SK-N-SH treated with all-trans-retinoic acid at 6 μM for 48 hours (cell line): ENCODE measurements around the gene ZNF557.

Experiments used
- ATAC-seq: fragments of 200-7000 bp; cut with Tn5 transposase; 3 replicates; pipeline ENCODE4 v1.9.1; 2020; ENCODE audit warnings: mild to moderate bottlenecking, moderate library complexity
- ARNTL ChIP-seq: fragments of 450-650 bp; formaldehyde crosslinking; IDR thresholded peaks from 2 replicates; pipeline ENCODE4 v1.5.0; 2020; ENCODE audit warnings: low read depth, mild to moderate bottlenecking, moderate library complexity, borderline replicate concordance
- BACH2 ChIP-seq: fragments of 250-450 bp; sonication (Bioruptor Pico); IDR thresholded peaks from 2 replicates; pipeline ENCODE4 v1.9.0; 2021; ENCODE audit warnings: mild to moderate bottlenecking, borderline replicate concordance
- CSDC2 ChIP-seq: fragments of 250-450 bp; sonication (Bioruptor Pico); IDR thresholded peaks from 2 replicates; pipeline ENCODE4 v1.5.0; 2020; ENCODE audit warnings: mild to moderate bottlenecking, moderate library complexity
- ESRRG ChIP-seq: fragments of 250-450 bp; sonication (Bioruptor Pico); IDR thresholded peaks from 2 replicates; pipeline ENCODE4 v1.6.1; 2021; ENCODE audit warnings: mild to moderate bottlenecking
- GLIS3 ChIP-seq: fragments of 250-450 bp; sonication (Bioruptor Pico); IDR thresholded peaks from 2 replicates; pipeline ENCODE4 v1.5.0; 2020; ENCODE audit warnings: mild to moderate bottlenecking, moderate library complexity
- PPARA ChIP-seq: fragments of 250-450 bp; sonication (Bioruptor Pico); IDR thresholded peaks from 2 replicates; pipeline ENCODE4 v1.5.0; 2020; ENCODE audit warnings: mild to moderate bottlenecking, borderline replicate concordance
- RARB ChIP-seq: fragments of 250-450 bp; sonication (Bioruptor Pico); IDR thresholded peaks from 2 replicates; pipeline ENCODE4 v1.8.0; 2021; ENCODE audit warnings: mild to moderate bottlenecking, moderate library complexity
- TCF4 ChIP-seq: fragments of 250-450 bp; sonication (Bioruptor Pico); IDR thresholded peaks from 2 replicates; pipeline ENCODE4 v1.8.0; 2021; ENCODE audit warnings: mild to moderate bottlenecking, moderate library complexity, borderline replicate concordance
- ZC3H10 ChIP-seq: fragments of 250-450 bp; sonication (Bioruptor Pico); IDR thresholded peaks from 2 replicates; pipeline ENCODE4 v1.5.1; 2021; ENCODE audit warnings: mild to moderate bottlenecking, moderate library complexity
- ZFP3 ChIP-seq: fragments of 250-450 bp; sonication (Bioruptor Pico); IDR thresholded peaks from 2 replicates; pipeline ENCODE4 v1.5.0; 2020; ENCODE audit warnings: mild to moderate bottlenecking, moderate library complexity
- ZFP30 ChIP-seq: fragments of 450-650 bp; formaldehyde crosslinking; IDR thresholded peaks from 2 replicates; pipeline ENCODE4 v1.5.0; 2022; ENCODE audit warnings: mild to moderate bottlenecking, moderate library complexity
- ZNF565 ChIP-seq: fragments of 450-650 bp; formaldehyde crosslinking; conservative IDR thresholded peaks from 2 replicates; pipeline ENCODE4 v1.5.0; 2020; ENCODE audit warnings: low read depth, mild to moderate bottlenecking, moderate library complexity
- ZNF70 ChIP-seq: fragments of 450-650 bp; formaldehyde crosslinking; IDR thresholded peaks from 2 replicates; pipeline ENCODE4 v1.5.0; 2020; ENCODE audit warnings: mild to moderate bottlenecking, moderate library complexity
- TF ChIP-seq, protein P1 (sequence below): fragments of 250-450 bp; sonication (Bioruptor Pico); IDR thresholded peaks from 2 replicates; pipeline ENCODE4 v1.8.0; 2020; ENCODE audit warnings: mild to moderate bottlenecking, moderate library complexity, borderline replicate concordance
- TF ChIP-seq, protein P2 (sequence below): fragments of 250-450 bp; sonication (Bioruptor Pico); IDR thresholded peaks from 2 replicates; pipeline ENCODE4 v1.5.1; 2021; ENCODE audit warnings: mild to moderate bottlenecking, moderate library complexity
- TF ChIP-seq, protein P3 (sequence below): fragments of 250-450 bp; sonication (Bioruptor Pico); IDR thresholded peaks from 2 replicates; pipeline ENCODE4 v1.8.0; 2021; ENCODE audit warnings: low read depth, mild to moderate bottlenecking, moderate library complexity, borderline replicate concordance
- TF ChIP-seq, protein P4 (sequence below): fragments of 250-450 bp; sonication (Bioruptor Pico); IDR thresholded peaks from 2 replicates; pipeline ENCODE4 v1.5.1; 2020; ENCODE audit warnings: low read depth, mild to moderate bottlenecking, moderate library complexity

The ZNF557 gene

DNA sequence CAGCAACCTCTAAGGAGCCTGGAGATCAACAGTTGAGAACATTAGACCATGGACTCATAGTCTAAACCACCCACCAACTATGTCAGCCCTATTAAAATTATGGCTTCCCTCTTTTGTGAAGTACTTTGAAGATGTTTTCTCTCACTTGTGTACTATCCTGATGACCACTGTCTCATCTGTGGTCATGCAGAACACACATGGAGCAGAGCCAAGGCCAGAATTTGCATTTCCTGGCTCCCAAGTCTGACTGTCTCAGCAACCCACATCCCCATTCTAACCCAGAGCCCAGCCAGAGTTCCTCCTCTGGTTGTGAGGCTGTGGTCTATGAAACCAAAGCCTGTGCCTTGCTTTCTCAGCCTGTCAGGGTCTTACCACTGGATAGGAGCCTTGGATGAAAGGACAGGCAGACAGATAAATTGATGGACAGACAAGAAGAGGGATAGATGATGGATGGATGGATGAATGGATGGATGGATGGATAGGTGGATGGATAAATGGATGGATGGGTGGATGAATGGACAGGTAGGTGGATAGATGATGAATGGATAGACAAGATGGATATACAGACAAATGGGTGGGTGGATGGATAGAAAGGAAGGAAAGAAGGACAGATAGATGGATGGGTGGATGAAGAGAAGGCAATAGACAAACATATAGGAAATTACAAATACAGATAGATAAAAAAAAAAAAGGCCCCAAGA lies 35.4 kb downstream of the ZNF557 start:
- ATAC-seq: no peak

DNA sequence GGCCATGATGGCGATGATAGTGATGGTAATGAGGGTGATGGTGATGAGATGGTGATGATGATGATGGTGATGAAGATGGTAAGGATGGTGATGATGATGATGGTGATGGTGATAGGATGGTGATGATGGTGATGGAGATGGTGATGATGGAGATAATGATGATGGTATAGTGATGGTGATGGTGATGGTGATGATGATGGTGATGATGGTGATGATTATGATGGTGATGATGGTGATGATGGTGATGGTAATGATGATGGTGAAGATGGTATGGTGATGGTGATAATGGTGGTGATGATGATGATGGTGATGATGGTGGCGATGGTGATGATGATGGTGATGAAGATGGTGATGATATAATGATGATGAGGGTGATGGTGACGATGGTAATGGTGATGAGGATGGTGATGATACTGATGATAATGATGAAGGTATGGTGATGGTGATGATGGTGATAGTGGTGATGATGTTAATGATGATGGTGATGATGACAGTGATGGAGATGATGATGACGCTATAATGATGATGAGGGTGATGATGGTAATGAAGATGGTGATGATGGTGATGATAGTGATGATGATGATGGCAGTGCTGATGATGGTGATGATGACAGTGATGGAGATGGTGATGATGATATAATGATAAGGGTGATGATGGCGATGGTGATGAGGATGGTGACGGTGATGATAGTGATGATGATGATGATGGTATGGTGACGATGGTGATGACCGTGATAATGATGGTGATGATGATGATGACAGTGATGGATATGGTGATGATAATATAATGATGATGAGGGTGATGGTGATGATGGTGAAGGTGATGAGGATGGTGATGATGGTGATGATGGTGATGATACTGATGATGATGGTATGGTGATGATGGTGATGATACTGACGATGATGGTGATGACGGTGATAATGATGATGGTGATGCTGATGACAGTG lies 37.5 kb downstream of the ZNF557 start:
- TF ChIP-seq PPARA (no peak), TCF4 (no peak), RARB (CRISPR knock-in tag) (no peak), BACH2 (CRISPR knock-in tag) (no peak), ZNF70 (no peak), ARNTL (CRISPR knock-in tag) (no peak), ZNF565 (CRISPR knock-in tag) (no peak), ZC3H10 (no peak), ESRRG (no peak), ZFP30 (CRISPR knock-in tag) (no peak), ZFP3 (CRISPR knock-in tag) (no peak)
- TF ChIP-seq, protein P1, sequence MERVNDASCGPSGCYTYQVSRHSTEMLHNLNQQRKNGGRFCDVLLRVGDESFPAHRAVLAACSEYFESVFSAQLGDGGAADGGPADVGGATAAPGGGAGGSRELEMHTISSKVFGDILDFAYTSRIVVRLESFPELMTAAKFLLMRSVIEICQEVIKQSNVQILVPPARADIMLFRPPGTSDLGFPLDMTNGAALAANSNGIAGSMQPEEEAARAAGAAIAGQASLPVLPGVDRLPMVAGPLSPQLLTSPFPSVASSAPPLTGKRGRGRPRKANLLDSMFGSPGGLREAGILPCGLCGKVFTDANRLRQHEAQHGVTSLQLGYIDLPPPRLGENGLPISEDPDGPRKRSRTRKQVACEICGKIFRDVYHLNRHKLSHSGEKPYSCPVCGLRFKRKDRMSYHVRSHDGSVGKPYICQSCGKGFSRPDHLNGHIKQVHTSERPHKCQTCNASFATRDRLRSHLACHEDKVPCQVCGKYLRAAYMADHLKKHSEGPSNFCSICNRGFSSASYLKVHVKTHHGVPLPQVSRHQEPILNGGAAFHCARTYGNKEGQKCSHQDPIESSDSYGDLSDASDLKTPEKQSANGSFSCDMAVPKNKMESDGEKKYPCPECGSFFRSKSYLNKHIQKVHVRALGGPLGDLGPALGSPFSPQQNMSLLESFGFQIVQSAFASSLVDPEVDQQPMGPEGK (CRISPR knock-in tag): no peak
- TF ChIP-seq, protein P2, sequence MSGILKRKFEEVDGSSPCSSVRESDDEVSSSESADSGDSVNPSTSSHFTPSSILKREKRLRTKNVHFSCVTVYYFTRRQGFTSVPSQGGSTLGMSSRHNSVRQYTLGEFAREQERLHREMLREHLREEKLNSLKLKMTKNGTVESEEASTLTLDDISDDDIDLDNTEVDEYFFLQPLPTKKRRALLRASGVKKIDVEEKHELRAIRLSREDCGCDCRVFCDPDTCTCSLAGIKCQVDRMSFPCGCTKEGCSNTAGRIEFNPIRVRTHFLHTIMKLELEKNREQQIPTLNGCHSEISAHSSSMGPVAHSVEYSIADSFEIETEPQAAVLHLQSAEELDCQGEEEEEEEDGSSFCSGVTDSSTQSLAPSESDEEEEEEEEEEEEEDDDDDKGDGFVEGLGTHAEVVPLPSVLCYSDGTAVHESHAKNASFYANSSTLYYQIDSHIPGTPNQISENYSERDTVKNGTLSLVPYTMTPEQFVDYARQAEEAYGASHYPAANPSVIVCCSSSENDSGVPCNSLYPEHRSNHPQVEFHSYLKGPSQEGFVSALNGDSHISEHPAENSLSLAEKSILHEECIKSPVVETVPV: no peak
- TF ChIP-seq, protein P3, sequence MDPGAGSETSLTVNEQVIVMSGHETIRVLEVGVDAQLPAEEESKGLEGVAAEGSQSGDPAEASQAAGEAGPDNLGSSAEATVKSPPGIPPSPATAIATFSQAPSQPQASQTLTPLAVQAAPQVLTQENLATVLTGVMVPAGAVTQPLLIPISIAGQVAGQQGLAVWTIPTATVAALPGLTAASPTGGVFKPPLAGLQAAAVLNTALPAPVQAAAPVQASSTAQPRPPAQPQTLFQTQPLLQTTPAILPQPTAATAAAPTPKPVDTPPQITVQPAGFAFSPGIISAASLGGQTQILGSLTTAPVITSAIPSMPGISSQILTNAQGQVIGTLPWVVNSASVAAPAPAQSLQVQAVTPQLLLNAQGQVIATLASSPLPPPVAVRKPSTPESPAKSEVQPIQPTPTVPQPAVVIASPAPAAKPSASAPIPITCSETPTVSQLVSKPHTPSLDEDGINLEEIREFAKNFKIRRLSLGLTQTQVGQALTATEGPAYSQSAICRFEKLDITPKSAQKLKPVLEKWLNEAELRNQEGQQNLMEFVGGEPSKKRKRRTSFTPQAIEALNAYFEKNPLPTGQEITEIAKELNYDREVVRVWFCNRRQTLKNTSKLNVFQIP (CRISPR knock-in tag): no peak
- TF ChIP-seq, protein P4, sequence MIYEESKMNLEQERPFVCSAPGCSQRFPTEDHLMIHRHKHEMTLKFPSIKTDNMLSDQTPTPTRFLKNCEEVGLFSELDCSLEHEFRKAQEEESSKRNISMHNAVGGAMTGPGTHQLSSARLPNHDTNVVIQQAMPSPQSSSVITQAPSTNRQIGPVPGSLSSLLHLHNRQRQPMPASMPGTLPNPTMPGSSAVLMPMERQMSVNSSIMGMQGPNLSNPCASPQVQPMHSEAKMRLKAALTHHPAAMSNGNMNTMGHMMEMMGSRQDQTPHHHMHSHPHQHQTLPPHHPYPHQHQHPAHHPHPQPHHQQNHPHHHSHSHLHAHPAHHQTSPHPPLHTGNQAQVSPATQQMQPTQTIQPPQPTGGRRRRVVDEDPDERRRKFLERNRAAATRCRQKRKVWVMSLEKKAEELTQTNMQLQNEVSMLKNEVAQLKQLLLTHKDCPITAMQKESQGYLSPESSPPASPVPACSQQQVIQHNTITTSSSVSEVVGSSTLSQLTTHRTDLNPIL (CRISPR knock-in tag): no peak
- no peak for ATAC-seq

More for the DNA sequence above, 35.4 kb downstream of the ZNF557 start:
- TF ChIP-seq BACH2 (CRISPR knock-in tag): no peak
- TF ChIP-seq RARB (CRISPR knock-in tag): no peak
- TF ChIP-seq, protein P1 (CRISPR knock-in tag): no peak
- TF ChIP-seq, protein P4 (CRISPR knock-in tag): no peak
- no peak for TF ChIP-seq ARNTL (CRISPR knock-in tag)
- no peak for TF ChIP-seq GLIS3
- TF ChIP-seq CSDC2 (CRISPR knock-in tag): no peak
- no peak for TF ChIP-seq PPARA
